ENCODE measurements around the gene PLPPR2.
"Not testable (repeated sequence)": the region's sequence is repeated elsewhere in the genome, so short reads cannot be mapped to it uniquely, and the experiment has no call there.

Gene PLPPR2

GRCh38 chr19:11340099-11340467 lies 15.1 kb upstream of the PLPPR2 start:
- FAIRE-seq: not testable (repeated sequence)

- no peak for FAIRE-seq
Measured at GRCh38 chr19:11342429-11342828, 12.8 kb upstream of the PLPPR2 start.

- FAIRE-seq: no peak
Measured at GRCh38 chr19:11345122-11345803, 10.0 kb upstream of the PLPPR2 start.

DNA sequence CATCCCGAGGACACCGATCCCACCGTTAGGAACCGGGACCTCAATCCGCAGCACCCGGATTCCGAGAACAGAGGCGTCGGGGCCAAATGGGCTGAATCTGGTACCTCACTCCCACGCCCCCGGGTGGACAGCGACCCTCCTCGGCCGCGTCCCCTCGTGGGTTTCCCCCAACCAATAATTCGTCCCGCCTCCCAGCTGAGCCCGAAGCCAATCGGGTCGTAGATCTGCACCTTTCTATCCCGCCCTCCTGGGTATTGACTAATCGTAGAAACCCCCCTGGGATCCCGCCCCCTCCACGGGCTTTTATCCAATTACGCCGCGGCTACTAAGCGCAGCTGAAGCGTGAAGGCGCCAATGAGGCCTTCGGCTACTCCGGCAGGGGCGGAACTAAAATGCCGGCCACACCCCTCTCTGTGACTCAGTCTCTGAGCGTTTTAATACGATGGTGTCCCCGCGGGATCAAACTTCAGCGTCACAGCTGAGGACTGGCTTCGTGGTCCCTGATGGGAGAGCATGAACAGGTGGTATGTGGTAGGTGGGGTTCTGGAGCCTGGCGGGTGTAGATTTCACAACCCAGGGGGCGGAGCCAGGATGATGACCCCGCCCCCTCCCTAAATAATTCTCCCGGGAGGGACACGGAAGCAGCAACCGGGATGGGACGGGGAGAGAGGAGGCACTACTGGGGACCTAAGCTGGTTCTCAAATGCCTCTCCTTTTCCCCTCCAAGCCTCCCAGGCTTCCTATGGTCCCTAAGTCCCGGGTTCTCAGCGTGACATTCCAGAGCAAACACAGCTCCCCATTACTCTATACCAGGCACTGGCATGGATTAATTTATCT lies 8.9 kb upstream of the PLPPR2 start, which contains the start of the genes CCDC159 and TMEM205:
TSS of gene CCDC159 (plus strand) at position 416 of the 837 bp plus-strand sequence. CDS start at position 504, 88 bp downstream.
TSS of gene TMEM205 (minus strand) at position 165 of the 837 bp plus-strand sequence. CDS start 649 bp downstream, outside the sequence.
- peak; percentile 96 for FAIRE-seq

DNA sequence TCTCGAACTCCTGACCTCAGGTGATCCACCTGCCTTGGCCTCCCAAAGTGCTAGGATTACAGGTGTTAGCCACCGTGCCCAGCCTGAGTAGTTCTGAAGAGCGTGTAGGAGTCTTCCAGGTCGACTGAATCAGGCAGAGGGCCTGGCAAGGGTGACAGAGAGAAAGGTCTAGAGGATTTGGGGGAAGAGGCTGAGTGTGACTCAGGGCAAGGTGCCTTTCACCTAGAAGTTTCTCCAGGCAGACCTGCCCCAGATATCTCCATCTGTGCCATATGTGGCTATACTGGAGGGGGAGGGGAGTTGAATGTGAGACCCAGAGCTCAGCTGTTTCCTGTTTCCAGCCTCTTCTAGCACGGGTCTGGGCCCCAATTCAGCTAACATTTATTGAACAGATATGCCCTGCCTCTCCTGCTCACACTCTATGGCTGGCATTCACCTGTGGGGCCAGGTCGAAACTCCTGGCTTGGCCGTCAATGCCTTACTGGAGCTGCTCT lies 7.6 kb upstream of the PLPPR2 start:
- no peak for FAIRE-seq

DNA sequence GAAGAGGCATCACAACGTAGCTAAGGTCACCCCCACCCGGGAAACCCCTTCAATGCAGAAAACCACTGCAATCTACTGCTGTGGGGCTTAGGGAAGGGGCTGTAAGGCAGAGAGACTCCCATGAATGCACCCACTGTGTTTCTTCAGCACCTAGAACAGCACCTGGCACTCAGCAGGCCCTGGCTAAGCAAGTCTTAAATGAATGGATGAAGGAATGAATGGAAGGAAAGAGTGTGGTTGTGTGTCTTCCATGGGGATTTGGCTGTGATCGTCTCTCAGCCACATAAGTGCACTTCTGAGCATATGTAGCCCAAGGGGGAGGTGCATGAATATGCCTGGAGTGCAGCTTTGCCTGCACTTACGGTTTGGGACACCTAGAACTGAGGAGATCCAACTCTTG lies 6.1 kb upstream of the PLPPR2 start:
- FAIRE-seq: no peak

DNA sequence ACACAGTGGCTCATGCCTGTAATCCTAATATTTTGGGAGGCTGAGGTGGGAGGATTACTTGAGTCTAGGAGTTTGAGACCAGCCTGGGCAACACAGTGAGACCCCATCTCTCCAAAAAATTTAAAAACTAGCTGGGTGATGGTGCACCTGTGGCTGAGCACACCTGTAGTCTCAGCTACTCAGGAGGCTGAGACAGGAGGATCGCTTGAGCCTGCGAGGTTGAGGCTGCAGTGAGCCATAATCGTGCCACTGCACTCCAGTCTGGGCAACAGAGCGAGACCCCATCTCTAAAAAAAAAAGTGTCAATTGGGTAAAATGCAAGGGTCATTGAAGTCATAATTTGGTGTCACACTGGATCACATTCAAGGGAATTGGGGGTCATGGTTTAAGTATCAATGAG lies 1.1 kb upstream of the PLPPR2 start:
- not testable (repeated sequence) for FAIRE-seq

DNA sequence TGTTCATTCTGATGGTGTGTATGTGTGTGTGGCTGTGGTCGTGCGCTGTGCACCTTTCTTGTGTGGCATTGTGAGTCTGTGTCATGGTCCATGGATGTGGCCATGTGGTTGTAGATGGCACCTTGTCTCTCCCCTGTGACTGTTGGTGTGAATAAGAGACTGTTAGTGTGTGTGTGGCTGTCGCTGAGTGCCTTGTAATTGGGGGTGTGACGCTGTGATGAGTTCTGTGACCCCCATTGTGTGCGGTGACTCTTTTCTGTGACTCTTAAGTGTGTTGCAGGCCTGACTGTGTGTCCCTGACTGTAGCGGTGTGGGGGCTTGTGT lies 804 bp downstream of the PLPPR2 start:
- FAIRE-seq: no peak

GRCh38 chr19:11356676-11357550 lies 1.7 kb downstream of the PLPPR2 start:
- FAIRE-seq: no peak

- no peak for FAIRE-seq
Measured at GRCh38 chr19:11359421-11359820, 4.2 kb downstream of the PLPPR2 start.

GRCh38 chr19:11361037-11361770 lies 6.0 kb downstream of the PLPPR2 start:
- no peak for FAIRE-seq

- FAIRE-seq: no peak
Measured at GRCh38 chr19:11361771-11362731, 6.8 kb downstream of the PLPPR2 start.

- FAIRE-seq: no peak
Measured at GRCh38 chr19:11363881-11364280, 8.6 kb downstream of the PLPPR2 start.

- no peak for FAIRE-seq
Measured at GRCh38 chr19:11364296-11364904, 9.2 kb downstream of the PLPPR2 start.

- no peak for FAIRE-seq
Measured at GRCh38 chr19:11364935-11365334, 9.7 kb downstream of the PLPPR2 start.

- FAIRE-seq: no peak
Measured at GRCh38 chr19:11365557-11366117, 10.4 kb downstream of the PLPPR2 start.

DNA sequence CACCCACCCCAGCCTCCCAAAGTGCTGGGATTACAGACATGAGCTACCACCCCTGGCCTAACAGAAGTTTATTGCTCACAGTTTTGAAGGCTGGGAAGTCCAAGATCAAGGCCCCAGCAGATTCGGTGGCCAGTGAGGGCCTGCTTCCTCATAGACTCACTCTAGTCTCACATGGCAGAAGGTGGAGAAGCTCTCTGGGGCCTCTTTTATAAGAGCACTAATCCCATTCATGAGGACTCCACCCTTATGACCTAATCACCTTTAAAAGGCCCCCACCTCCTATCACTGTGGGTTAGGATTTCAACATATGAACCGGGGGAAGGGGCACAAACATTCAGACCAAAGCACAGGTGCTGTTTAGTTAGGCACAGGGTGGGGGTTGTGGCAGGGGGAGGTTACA lies 12.3 kb downstream of the PLPPR2 start:
- FAIRE-seq: no peak

- FAIRE-seq: no peak
Measured at GRCh38 chr19:11370744-11371143, 15.5 kb downstream of the PLPPR2 start.

DNA sequence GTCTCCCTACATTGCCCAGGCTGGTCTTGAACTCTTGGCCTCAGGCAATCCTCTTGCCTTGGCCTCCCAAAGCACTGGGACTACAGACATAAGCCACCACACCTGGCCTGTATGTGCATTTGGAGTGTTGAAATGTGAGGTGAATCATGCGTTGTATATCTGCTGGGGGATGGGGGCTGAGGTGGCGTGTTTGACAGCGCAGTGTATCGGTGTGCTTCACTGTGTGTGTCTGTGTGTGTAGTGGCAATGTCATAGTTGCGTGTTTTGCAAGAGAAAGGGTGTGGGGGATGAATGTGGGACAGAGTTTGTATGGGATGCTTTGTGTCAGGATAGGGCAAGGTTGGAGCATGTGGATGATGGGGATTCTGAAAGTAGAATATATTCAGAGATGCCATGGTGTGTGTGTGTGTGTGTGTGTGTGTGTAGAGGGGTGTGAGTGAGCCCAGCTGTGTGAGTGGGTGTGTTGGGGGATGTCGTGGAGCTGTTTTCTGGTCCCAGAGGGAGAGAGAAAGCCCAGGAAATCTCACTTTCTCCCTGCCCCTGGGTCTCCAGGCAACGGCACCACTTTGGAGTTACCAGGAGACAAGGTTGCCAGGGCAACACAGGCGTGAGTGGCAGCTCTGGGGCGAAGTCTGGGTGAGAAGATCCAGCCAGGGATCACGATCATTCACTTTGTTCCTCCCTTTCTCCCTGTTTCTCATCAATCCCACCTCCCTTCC lies 18.1 kb downstream of the PLPPR2 start:
- FAIRE-seq: no peak

Measured in colon (tissue), 2 donors.